ENCODE results near the gene EDRF1.
"Not testable (repeated sequence)": the region's sequence is repeated elsewhere in the genome, so short reads cannot be mapped to it uniquely, and the experiment has no call there.

Gene EDRF1, protein sequence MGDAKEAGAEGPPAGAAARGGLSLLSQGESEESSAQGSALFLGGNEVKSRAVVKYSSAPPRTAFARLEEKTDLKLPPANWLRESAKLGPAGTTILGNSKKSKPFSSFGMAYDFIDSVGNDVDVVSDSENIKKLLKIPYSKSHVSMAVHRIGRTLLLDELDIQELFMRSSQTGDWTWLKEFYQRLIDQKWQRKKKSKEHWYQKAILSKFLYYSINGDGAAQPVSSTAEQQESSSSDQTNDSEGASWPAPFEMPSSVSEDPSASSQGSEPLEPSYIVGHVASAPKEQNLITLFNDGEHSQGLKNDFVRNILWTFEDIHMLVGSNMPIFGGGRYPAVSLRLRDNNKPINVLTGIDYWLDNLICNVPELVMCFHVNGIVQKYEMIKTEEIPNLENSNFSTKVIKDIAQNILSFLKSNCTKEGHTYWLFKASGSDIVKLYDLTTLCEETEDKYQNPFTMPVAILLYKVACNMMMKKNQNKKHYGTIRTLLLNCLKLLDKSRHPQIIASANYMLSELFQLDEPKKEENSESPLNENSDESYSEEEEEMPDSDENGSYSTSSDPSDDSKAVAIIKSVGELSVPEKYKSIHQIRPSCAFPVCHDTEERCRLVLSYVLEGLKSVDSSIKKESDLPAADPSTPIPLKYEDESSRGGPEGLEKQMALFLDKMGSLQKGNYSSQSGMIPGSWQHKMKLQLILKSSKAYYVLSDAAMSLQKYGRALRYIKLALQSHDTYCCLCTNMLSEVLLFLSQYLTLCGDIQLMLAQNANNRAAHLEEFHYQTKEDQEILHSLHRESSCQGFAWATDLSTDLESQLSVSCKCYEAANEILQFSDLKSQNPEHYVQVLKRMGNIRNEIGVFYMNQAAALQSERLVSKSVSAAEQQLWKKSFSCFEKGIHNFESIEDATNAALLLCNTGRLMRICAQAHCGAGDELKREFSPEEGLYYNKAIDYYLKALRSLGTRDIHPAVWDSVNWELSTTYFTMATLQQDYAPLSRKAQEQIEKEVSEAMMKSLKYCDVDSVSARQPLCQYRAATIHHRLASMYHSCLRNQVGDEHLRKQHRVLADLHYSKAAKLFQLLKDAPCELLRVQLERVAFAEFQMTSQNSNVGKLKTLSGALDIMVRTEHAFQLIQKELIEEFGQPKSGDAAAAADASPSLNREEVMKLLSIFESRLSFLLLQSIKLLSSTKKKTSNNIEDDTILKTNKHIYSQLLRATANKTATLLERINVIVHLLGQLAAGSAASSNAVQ

DNA sequence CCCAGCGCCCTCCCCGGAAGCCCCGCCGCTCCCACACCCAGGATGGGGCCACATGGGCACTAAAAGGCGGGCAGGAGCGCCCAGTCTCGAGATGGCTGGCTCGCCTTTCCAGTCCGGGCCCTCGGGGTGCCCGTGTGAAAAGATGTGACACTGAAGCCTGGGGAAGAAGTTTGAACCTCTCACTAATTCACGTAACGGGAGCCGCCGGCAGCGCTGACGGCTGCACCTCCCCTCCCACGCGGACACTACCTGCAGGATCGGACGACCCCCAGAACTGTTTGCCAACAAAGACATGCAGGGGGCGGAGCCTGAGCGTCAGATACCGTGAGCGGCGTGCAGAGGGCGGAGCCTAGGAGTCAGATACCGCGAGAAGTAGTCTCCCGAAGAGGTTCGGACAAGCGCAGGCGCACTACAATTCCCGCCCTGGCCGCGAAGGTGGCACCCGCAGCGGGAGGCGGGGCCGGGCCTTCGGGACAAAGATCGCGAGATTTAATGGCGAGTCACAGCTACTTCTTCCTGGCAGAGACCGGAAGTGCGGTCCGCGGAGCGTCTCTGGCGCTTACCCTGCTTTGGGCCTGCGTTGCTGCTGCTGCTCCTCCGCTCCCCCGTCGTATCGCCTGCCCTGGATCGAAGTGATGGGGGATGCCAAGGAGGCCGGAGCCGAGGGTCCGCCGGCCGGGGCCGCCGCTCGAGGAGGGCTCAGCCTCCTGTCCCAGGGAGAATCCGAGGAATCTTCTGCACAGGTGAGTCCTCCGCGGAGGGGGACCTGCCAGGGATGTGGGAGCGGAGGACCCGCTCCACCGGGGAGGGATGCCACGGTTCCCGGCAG is at the start of gene EDRF1:
TSS of gene EDRF1 (plus strand) at position 537 of the 829 bp plus-strand sequence. CDS start at position 636, 99 bp downstream.
- in situ Hi-C loops (cut with MboI; ENCODE audit: low sequenced_read_pairs): no loop called here

DNA sequence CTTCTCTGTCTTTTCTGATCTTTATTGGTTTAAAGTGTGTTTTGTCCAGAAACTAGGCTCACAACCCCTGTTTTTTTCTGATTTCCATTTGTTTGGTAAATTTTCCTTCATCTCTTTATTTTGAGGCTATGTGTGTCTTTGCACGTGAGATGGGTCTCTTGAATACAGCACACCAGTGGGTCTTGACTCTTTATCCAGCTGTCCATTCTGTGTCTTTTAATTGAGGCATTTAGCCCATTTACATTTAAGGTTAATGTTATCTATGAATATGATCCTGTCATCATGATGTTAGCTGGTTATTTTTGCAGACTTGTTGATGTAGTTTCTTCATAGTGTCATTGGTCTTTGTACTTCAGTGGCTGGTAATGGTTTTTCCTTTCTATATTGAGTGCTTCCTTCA is 46.6 kb upstream of the EDRF1 start:
- in situ Hi-C loops (cut with MboI; ENCODE audit: low sequenced_read_pairs): no loop called here

DNA sequence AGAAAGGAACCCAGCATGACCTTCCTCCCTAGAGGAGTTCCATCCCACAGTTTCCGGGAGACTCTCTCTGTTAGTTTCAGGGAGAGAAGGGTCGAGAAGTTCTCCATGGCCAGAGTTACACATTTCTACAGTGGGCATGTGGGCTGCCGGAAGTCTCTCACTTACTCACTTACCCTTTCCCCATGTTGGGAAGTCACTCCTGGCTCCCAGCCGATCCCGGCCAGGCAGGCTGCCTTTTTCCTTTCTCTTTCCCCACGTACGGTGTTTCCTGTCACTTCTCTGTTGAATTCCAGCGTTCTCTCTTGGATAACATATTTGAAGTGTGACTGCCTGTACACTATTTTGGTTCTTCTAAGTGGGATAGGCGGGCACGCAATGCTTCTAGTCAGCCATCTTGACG is 40.1 kb upstream of the EDRF1 start:
- in situ Hi-C loops (cut with MboI; ENCODE audit: low sequenced_read_pairs): no loop called here

DNA sequence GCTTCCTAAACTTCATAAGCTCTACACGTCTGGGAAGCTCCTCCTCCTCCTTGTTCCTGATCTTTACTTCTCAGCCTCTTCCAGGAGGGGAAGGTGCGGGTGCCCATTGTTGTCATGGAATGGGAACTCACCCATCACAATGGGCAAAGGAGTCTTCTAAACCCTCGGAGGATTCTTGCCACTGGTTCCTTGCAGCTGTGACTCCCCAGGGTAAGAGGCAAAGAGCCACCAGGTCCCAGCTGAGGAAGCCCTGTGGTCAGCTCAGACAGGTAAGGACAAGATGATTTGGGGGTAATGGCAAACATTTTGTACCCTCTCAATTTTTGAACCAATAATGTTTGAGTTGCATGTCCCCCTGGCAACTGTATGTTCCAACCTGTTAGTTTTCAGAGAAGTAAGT is 36.4 kb upstream of the EDRF1 start, which contains the start of gene TEX36:
TSS of gene TEX36 (minus strand) at position 101 of the 400 bp plus-strand sequence. CDS start 174 bp downstream, outside the sequence.
- in situ Hi-C loops (cut with MboI; ENCODE audit: low sequenced_read_pairs): no loop called here

DNA sequence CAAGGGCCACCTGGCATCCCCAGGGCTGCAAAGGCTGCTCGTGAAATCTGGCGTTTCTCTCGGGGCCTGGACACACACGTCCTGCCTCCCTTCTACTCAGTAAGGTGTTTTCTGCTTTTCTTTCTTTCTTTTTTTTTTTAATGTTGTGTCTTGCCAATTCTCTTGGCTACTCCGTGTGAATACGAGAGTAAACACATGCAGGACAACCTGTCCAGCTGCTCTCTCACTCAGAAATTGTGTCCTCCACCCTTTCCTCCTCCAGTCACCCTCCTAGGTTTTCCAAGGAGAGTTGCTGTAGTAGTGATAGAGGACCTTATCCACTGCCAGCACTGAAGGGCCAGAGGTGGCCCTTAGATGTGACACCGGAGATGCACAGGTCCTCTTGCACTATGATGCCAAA is 35.7 kb upstream of the EDRF1 start:
- in situ Hi-C loops (cut with MboI; ENCODE audit: low sequenced_read_pairs): no loop called here

DNA sequence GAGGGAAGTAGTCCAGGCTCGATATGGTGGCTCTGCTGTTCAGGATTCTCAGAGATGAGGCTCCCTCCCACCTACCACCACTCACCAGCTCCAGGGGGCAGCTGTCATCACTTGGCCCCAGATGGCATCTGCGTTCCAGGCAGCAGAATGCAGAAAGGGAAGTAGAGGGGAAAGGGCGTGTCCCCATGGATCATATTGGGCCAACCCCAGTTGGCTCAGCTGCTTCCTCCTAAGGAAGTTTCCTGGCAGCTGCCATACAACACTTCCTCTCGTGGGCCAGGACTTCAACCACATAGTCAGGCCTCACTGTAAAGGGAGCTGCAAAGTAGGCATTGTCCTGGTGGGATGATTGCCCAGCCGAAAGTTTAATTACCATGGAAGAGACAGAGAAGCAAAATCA is 34.9 kb upstream of the EDRF1 start:
- in situ Hi-C loops (cut with MboI; ENCODE audit: low sequenced_read_pairs): no loop called here

DNA sequence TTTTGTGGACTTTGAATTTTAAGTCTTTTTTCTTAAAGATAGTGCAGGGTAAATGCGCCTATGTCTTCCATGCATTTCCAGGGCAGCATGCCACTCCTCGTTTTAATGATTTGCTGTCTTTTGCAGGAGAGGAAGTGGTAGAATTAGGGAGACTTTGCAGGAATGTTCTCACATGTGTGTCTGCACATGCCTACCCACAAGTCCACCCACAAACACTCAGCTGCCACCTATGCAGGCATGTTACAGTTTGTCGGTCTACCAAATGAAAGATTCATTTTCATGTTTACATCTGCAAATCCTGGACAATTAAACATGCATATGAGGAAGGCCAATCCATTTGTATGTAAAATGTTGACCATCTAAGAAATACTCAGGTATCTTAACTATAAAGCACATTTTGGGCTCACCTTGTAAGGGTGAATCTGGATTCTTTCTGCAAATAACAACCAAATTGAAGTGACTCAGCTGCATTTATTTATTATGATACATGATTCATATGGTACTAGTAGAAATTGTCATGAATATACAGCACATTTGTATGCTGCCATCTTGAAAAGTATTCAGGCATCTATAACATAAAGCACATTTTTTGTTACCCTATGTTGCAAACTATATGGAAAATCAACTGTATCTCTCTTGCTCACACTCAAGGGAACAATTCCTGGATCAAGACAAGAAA is 31.9 kb upstream of the EDRF1 start:
- in situ Hi-C loops (cut with MboI; ENCODE audit: low sequenced_read_pairs): no loop called here

DNA sequence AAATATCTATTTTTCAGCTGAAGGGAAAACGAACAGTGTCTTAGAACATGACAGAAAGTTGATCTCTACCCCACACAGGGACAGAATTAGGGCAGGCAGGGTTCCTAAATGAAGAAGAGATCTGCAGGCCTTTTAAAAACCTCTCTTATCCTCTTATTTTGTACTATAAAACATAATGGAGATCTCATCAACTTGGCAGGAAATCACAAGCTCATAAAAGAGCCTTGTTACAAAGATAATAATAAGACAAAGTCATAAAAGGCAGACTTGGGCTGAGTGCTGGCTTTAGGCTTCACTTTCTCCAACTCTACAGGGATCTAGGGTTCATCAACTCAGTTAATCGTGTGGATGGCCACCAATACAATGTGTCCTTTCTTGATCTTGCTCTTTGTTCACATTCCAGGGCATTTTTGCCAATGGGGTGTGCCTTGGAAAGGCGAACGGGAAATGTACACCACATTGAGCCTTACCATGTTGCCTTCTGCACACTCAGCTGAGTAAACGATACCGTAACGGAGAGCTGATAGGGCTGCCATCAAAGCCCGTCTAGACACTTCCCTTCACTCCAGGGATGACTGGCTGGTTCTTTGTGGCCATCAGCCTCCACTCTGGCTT is 29.4 kb upstream of the EDRF1 start:
- in situ Hi-C loops (cut with MboI; ENCODE audit: low sequenced_read_pairs): no loop called here

DNA sequence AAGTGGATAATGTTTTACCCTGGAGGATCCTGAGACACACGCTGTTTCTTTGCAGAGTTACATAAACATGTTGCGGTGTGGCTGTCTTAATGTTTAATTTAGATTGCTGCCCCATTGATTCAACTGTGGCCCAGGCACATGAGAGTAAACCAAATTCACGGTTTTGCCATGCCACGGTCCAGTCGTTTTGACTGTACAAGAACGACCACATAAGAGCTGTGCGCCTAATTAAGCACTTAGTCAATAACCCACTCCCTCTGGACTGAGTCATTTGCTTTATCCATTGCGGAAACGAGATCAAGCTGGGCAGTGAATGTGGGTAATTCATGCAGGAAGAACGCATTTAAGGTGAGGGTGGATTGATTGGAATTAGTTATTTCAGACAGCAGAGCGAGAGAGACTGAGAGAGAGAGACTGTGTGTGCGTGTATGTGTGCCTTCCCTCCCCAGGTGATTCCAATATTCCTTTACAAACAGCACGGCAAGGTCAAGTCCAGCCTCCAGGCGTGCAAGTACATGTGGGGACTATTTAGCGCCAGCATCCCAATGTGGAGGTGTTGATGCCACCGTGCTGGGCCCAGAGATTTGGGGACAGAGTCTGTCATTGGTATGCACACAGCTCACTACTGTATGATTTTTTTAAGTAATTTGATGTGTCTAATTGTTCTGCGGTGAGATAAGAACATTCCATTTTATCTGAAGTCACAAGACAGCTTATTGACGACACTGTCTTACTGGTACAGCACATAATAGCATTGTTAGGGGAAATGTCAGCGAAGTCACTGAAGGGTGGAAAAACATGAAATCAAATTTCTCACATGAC is 28.1 kb upstream of the EDRF1 start:
- in situ Hi-C loops (cut with MboI; ENCODE audit: low sequenced_read_pairs): no loop called here

DNA sequence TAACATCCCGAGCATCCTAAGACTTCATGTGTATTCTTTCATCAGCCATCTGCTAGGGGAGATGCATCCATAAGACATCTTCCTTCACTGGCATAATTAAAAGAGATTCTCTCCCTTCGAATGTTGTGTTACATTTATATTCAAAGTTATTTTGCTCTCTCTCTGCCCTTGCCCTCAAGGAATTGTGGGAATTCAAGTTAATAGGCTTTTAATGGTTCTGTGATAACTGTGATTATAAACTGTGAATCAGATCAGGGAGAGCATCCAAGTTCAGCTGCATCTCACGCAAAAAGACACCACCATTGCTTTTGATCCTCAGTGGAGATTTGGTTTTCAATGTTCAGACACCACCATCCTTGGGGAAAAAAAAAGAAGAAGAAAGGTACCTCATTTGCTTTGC is 27.3 kb upstream of the EDRF1 start:
- in situ Hi-C loops (cut with MboI; ENCODE audit: low sequenced_read_pairs): no loop called here

DNA sequence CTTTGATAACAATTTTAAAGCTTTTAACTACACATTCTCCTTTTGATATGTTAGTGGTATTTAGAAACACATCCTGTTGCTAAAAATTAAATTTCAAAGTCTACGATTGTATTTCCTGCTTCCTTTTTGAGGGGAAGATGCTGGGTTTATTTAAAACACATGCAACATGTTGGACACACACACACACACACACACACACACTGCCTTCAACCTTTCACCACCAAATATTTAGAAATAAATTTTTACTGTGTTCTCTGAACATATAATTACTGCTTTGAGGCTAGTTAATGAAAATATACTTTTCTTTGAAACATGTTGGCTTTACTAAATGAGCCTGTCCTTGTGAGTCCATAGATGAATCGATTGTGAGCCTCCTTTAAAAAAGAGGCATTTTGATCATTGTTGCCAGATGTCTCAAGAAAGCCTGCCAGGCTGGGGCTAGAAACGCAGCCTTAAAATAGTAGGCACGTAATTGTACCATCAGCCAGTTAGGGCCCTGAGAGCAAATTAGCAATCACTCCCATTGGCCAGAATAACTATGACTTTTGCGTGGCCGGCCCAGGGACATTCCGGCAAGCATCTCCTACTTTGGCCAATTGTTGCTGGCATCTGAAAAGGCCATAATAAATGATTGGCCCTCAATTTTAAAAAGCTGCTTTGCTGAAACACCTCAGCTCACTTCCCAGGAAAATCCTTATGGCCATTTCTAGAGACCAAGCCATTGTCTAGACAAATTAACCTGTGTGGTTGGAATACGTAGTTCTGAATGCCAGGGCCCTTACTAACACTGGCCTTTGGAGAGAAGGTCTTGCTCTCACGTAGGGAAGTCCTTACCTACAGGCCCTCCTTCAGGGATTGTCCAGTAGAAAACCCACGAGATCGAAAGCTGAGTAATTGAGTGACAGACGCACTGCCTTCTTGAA is 26.6 kb upstream of the EDRF1 start:
- in situ Hi-C loops (cut with MboI; ENCODE audit: low sequenced_read_pairs): no loop called here

DNA sequence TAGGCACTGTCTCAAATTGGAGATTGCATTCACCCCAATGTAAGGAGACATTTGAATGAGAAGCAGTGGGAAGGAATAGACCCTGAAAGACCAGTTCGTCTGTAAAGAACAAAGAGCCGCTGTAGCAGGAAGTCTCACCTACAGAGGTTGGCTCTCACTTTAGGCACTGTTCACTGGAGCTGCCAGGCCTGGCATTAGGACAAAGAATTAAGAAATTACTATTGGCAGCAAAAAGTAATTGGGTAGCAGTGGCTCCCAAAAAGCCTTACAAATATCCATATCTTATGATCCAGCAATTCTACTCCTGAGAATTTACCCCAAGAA is 26.0 kb upstream of the EDRF1 start:
- in situ Hi-C loops (cut with MboI; ENCODE audit: low sequenced_read_pairs): no loop called here

DNA sequence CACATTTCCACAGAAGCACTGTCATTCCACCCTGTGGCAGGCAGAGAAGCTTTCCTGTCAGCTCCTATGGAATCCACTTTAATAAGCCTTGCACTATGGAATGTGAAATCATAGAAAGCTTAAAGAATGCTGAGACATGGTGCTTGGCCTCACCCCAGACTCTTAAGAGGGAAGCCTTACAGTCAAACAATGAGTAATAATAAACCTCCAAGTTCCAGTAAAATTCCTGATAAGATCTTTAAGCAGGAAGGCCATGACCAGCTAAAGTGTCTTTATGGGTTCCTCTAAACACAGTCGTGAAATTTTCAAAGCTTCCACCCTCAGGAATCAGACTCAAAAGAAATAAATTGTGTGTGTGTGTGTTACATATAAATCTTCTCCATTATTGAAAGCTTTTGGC is 24.6 kb upstream of the EDRF1 start:
- in situ Hi-C loops (cut with MboI; ENCODE audit: low sequenced_read_pairs): no loop called here

DNA sequence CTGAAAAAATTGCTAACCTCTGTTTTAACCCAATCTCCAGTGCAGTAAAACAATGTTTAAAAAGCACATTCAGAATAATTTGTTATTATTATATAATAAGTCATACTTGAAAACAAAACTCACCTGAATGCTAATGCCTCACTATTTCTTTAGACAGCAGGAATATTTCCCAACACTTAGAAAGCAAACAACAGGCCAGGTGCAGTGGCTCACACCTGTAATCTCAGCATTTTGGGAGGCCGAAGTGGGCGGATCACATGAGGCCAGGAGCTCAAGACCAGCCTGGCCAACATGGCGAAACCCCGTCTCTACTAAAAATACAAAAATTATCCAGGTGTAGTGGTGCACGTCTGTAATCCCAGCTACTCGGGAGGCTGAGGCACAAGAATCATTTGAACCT is 22.6 kb upstream of the EDRF1 start:
- in situ Hi-C loops (cut with MboI; ENCODE audit: low sequenced_read_pairs): not testable (repeated sequence)

DNA sequence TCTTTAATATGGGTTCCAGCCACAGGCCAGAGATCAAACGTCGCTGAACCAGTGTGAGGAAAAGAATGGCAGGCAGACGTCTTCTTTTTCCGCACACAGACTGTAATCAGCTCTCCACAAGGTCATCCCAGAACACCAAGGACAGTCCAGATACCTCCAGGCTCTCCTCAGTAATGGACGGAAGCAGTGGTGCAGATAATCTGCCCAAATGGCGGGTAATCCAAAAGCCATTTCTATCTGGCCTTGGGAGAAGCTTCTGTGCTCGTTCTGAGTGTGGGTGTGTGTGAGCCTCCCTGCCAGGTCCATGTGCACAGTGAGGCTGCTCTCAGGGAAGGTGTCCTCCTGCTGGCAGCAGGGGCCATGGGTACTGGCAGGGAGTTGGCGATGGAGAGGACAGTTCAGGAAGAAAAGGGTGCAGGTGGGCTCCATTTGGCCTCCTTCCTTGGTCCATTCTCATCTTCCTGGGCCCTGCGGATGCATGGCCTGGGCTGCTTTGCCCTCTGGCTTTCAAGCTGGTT is 21.0 kb upstream of the EDRF1 start:
- in situ Hi-C loops (cut with MboI; ENCODE audit: low sequenced_read_pairs): no loop called here

DNA sequence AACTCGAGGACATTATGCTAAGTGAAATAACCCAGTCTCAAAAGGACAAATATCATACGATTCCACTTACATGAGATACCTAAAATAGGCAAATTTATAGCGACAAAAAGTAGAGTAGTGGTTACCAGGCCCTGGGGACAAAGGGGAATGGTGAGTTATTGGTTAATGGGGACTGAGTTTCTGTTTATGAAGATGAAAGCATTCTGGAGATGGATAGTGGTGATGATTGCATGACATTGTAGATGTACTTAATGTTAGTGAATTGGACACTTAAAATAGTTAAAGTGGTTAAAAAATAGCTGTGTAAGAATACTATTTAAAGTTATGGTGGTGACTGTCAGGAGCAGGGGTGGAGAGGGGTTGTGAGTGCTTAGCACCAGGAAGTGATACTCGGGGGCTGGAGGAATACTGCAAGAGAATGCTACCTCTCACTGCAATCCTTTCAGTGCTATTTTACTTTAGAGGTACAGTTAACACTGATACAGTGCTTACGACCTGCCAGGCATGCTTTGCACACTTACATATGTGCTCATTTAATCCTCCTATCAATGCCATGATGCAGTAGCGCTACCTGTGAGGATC is 19.9 kb upstream of the EDRF1 start:
- in situ Hi-C loops (cut with MboI; ENCODE audit: low sequenced_read_pairs): no loop called here

DNA sequence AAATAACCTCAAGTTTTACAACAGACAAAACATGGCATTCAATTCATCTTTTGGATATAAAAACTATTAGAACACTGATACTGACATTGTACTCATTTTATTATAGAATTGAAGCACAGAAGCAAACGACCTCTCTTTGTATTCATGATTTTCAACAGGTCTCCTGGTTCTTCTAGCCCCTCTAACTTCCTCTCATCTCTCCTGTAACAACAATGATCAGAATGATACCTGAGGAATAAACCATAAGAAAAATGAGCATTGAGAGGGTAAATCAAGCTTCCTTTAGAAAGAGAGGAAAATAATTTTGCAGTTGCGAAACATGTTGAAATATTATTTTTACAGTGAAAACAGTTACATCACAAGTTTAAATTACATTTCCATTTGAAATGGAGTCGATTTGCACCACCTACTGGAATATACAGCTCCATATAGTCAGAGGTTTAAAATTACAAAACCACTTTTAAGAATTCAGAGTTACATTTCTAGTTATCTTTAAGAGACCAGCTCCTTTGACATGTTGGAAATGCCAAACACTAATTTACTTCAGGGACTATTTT is 19.1 kb upstream of the EDRF1 start:
- in situ Hi-C loops (cut with MboI; ENCODE audit: low sequenced_read_pairs): no loop called here
